ENCODE data around the gene KCND2.

The KCND2 gene

GRCh38 chr7:120417244-120417979 is 144.4 kb downstream of the KCND2 start:
- TF ChIP-seq CTCF (conservative IDR thresholded peaks at IDR 0.05; ENCODE audit: low read depth, low read length) = no peak

GRCh38 chr7:120421151-120421651 is 148.2 kb downstream of the KCND2 start:
- no peak overlapping the region for H3K4me3 ChIP-seq (ENCODE audit: low read depth, low read length)
- DNase-seq (ENCODE audit: low read depth) = no peak
- TF ChIP-seq CTCF (conservative IDR thresholded peaks at IDR 0.05; ENCODE audit: low read depth, low read length) = no peak

More at GRCh38 chr7:120417244-120417979, 144.4 kb downstream of the KCND2 start:
- H3K4me3 ChIP-seq (ENCODE audit: low read depth, low read length) = no peak overlapping the region
- DNase-seq (ENCODE audit: low read depth) = no peak

- no peak for TF ChIP-seq CTCF (conservative IDR thresholded peaks at IDR 0.05; ENCODE audit: low read depth, low read length)
Measured at GRCh38 chr7:120431016-120431415, 158.0 kb downstream of the KCND2 start.

GRCh38 chr7:120436487-120437060 is 163.6 kb downstream of the KCND2 start:
- DNase-seq (ENCODE audit: low read depth) = no peak
- no peak overlapping the region for H3K4me3 ChIP-seq (ENCODE audit: low read depth, low read length)
- TF ChIP-seq CTCF (conservative IDR thresholded peaks at IDR 0.05; ENCODE audit: low read depth, low read length) = no peak

More at GRCh38 chr7:120431016-120431415, 158.0 kb downstream of the KCND2 start:
- no peak for DNase-seq (ENCODE audit: low read depth)
- H3K4me3 ChIP-seq (ENCODE audit: low read depth, low read length) = no peak overlapping the region

- TF ChIP-seq CTCF (conservative IDR thresholded peaks at IDR 0.05; ENCODE audit: low read depth, low read length) = no peak
- DNase-seq (ENCODE audit: low read depth) = no peak
Measured at GRCh38 chr7:120441850-120442249, 168.9 kb downstream of the KCND2 start.

GRCh38 chr7:120442838-120443237 is 169.9 kb downstream of the KCND2 start:
- TF ChIP-seq CTCF (conservative IDR thresholded peaks at IDR 0.05; ENCODE audit: low read depth, low read length) = no peak
- no peak for DNase-seq (ENCODE audit: low read depth)
- no peak overlapping the region for H3K4me3 ChIP-seq (ENCODE audit: low read depth, low read length)

More at GRCh38 chr7:120441850-120442249, 168.9 kb downstream of the KCND2 start:
- H3K4me3 ChIP-seq (ENCODE audit: low read depth, low read length) = no peak overlapping the region
